ENCODE data around the gene RLF.

Gene RLF

GRCh38 chr1:40272653-40273213 is 111.5 kb downstream of the RLF start:
- no peak for DNase-seq

- DNase-seq, result no peak
Measured at GRCh38 chr1:40273547-40274166, 112.5 kb downstream of the RLF start.

- DNase-seq, result no peak
Measured at GRCh38 chr1:40274331-40274730, 113.1 kb downstream of the RLF start.

- no peak for DNase-seq
Measured at GRCh38 chr1:40276122-40276521, 114.9 kb downstream of the RLF start.

- peak; percentile 37 to 80 for DNase-seq
Measured at GRCh38 chr1:40281853-40282252, 120.7 kb downstream of the RLF start.

Data from NCI-H2081 (cell line).